T-helper 2 cell treated with Interferon-gamma antibody and Interleukin-4, amounts not matched to agents 100 ng/mL and 5 ng/mL, for 36 hours (primary cell): ENCODE results near the gene OR8J1. TPM values are rescaled to one million over a fixed set of nuclear protein-coding genes. Genes with fewer than 3 reads are reported as not detected.
"Not testable (repeated sequence)": the region's sequence is repeated elsewhere in the genome, so short reads cannot be mapped to it uniquely, and the experiment has no call there.

Source experiments
- intact Hi-C: fragments of 100-400 bp; cut with micrococcal nuclease; formaldehyde crosslinking; loops from one replicate; pipeline ENCODE4 v1.15.1; 2023
- total RNA-seq: library from RNA; stranded (reverse); gene quantifications from 2 replicates; pipeline ENCODE4 v1.2.3, GENCODE V29; 2022

OR8J1 gene
- not detected in 2 replicates for total RNA-seq

GRCh38 chr11:56353991-56354390, at the start of gene OR8J1:
TSS of gene OR8J1 (plus strand) at chr11:56354291. CDS start at chr11:56360247, 5,956 bp downstream.
- intact Hi-C loops: no loop called here

- intact Hi-C loops: no loop called here
These were observed 46.3 kb upstream of the OR8J1 start for GRCh38 chr11:56307836-56308235.

GRCh38 chr11:56314844-56315243, 39.2 kb upstream of the OR8J1 start, which contains the start of gene OR8K3:
TSS of gene OR8K3 (plus strand) at chr11:56315144. CDS start at chr11:56318307, 3,163 bp downstream.
- intact Hi-C loops: no loop called here

- intact Hi-C loops: no loop called here
These were observed 22.1 kb upstream of the OR8J1 start for GRCh38 chr11:56331861-56332491.

- intact Hi-C loops: no loop called here
These were observed 20.9 kb upstream of the OR8J1 start for GRCh38 chr11:56333156-56333555.

- intact Hi-C loops: no loop called here
These were observed 13.8 kb upstream of the OR8J1 start for GRCh38 chr11:56340289-56340688.

- intact Hi-C loops: no loop called here
These were observed 8.4 kb upstream of the OR8J1 start, which contains the start of gene OR8K1 for GRCh38 chr11:56345739-56346138. TSS of gene OR8K1 (plus strand) at chr11:56346039. CDS start at chr11:56346039, 0 bp downstream.

- intact Hi-C loops: no loop called here
These were observed 21.2 kb downstream of the OR8J1 start, which contains the start of gene OR8U1 for GRCh38 chr11:56375324-56375723. TSS of gene OR8U1 (plus strand) at chr11:56375624. CDS start at chr11:56375624, 0 bp downstream.

GRCh38 chr11:56380120-56380519, 26.0 kb downstream of the OR8J1 start:
- intact Hi-C loops: no loop called here

GRCh38 chr11:56394381-56394780, 40.3 kb downstream of the OR8J1 start:
- intact Hi-C loops: no loop called here

- intact Hi-C loops: no loop called here
These were observed 42.0 kb downstream of the OR8J1 start for GRCh38 chr11:56396047-56396446.

GRCh38 chr11:56401858-56402461, 47.9 kb downstream of the OR8J1 start:
- intact Hi-C loops: not testable (repeated sequence)

GRCh38 chr11:56404393-56404792, 50.3 kb downstream of the OR8J1 start:
- intact Hi-C loops: no loop called here

- intact Hi-C loops: no loop called here
These were observed 56.7 kb downstream of the OR8J1 start for GRCh38 chr11:56410801-56411200.

Other genes starting within 250 kb of the OR8J1 start
- gene OR8H3, start 231.9 kb upstream of the OR8J1 start, total RNA-seq: not detected in 2 replicates
- gene OR8J3, start 214.1 kb upstream of the OR8J1 start, total RNA-seq: not detected in 2 replicates
- gene OR8K5, start 194.0 kb upstream of the OR8J1 start, total RNA-seq: not detected in 2 replicates
- not detected in 2 replicates for gene OR5J2, start 177.7 kb upstream of the OR8J1 start, total RNA-seq
- not detected in 2 replicates for gene OR5T2, start 120.0 kb upstream of the OR8J1 start, total RNA-seq
- gene OR5T3, start 102.0 kb upstream of the OR8J1 start, total RNA-seq: not detected in 2 replicates
- not detected in 2 replicates for gene OR5T1, start 80.1 kb upstream of the OR8J1 start, total RNA-seq
- gene OR8H1, start 62.0 kb upstream of the OR8J1 start, total RNA-seq: not detected in 2 replicates
- not detected in 2 replicates for gene OR8K3, start 39.1 kb upstream of the OR8J1 start, total RNA-seq
- not detected in 2 replicates for gene OR8K1, start 8.3 kb upstream of the OR8J1 start, total RNA-seq
- not detected in 2 replicates for gene OR8U1, start 21.3 kb downstream of the OR8J1 start, total RNA-seq
- not detected in 2 replicates for gene OR5AL1, start 58.4 kb downstream of the OR8J1 start, total RNA-seq
- gene OR5M3, start 119.1 kb downstream of the OR8J1 start, total RNA-seq: not detected in 2 replicates
- not detected in 2 replicates for gene OR5M8, start 137.1 kb downstream of the OR8J1 start, total RNA-seq
- not detected in 2 replicates for gene OR5M11, start 189.0 kb downstream of the OR8J1 start, total RNA-seq
- gene OR5M10, start 223.4 kb downstream of the OR8J1 start, total RNA-seq: not detected in 2 replicates